GM21717 (cell line): Measurements from ENCODE around the gene MMP3.
"Not testable (repeated sequence)": the region's sequence is repeated elsewhere in the genome, so short reads cannot be mapped to it uniquely, and the experiment has no call there.

Experiments used
- ATAC-seq: cut with Tn5 transposase; IDR thresholded peaks from one replicate; pipeline ENCODE4 v1.9.1; 2021; ENCODE audit warnings: mild to moderate bottlenecking, moderate library complexity; ENCODE audit not compliant: unreplicated experiment

The MMP3 gene

GRCh38 chr11:102843489-102843888, at the start of gene MMP3:
MMP3 (minus strand) TSS chr11:102843609; CDS start chr11:102843546, 63 bp downstream.
- no peak for ATAC-seq

- no peak for ATAC-seq
Measured at GRCh38 chr11:102891736-102892135, 48.3 kb upstream of the MMP3 start.

DNA sequence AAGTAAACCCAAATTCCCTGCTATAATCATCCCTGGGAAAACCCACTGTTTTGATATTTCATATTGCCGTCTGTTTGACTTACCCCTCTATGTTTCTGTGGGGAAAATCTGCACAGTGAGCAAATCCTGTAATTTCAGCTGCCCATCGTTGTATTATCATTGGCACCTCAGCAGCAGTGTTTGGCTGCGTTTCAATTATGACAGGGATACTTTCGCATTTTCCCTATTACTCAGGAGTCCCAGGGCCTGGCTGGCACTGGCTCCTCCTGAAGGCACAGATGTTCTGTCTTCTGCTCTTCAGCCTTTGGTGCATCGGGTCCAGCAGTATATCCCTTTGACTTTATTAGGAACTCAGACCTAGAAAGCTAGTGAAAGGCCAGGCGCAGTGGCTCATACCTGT, 43.6 kb upstream of the MMP3 start:
- no peak for ATAC-seq

DNA sequence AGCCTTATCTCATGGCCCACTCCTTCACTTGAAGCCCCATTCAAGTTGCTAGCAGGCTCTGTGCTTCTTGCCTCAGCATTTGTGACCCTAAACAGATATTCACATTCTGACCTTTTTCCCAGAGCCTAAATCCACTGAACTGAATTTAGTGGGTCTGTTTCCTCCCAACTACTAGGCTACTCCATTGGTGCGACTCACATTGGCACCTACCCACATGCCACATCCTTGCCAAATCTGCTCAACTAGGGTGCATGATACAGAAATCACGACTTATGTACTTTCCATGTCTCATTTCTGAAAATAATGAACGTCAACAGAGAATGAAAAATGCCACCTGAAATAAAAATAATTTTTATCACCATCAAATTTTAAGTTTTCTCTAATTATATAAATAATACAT, 39.7 kb upstream of the MMP3 start:
- no peak for ATAC-seq

- ATAC-seq, result peak; percentile 85
Measured at GRCh38 chr11:102882389-102883024, 39.1 kb upstream of the MMP3 start.

DNA sequence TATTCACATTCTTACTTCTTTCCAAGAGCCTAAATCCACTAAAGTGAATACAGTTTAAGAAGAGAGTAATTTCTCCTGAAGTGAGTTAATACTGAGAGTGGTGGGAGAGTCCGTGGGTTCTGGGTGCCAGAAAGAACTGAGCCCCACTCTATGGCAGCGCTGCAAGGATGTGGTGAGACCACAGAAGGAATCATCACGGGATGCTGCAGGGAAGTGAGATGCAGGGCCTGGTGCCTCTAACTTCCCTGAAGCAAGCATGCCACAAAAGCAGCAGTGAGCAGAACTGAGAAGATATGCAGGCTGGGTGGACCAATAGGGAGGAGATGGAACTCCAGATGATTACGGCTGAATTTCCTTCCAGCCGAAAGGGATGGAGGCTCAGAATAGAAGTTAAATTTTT, 36.4 kb upstream of the MMP3 start:
- ATAC-seq, result no peak

GRCh38 chr11:102878595-102878994, 35.2 kb upstream of the MMP3 start:
- ATAC-seq, result no peak

GRCh38 chr11:102874852-102875251, 31.4 kb upstream of the MMP3 start, which contains the start of gene MMP12:
MMP12 (minus strand) TSS chr11:102874982; CDS start chr11:102874937, 45 bp downstream.
- no peak for ATAC-seq

GRCh38 chr11:102869354-102869964, 26.1 kb upstream of the MMP3 start:
- ATAC-seq, result not testable (repeated sequence)

DNA sequence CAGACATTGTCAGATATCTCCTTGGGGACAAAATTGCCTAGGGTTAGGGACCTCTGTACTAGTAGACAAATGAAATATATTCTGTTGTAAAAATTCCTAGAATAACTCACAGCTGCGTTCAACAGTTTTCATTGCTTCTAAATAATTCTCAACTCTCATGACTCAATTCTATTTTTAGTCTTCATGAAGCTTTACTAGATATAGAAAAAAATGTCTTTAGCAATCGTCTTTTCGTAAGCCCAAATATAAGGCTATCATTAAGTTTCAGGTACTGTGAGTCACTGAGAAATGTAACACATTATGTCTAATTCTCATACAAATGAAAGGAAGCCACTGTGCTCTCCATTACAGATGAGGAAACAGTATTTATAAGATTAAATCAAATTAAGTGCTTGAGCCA, 24.9 kb upstream of the MMP3 start:
- ATAC-seq, result no peak

- no peak for ATAC-seq
Measured at GRCh38 chr11:102864724-102865123, 21.3 kb upstream of the MMP3 start.

DNA sequence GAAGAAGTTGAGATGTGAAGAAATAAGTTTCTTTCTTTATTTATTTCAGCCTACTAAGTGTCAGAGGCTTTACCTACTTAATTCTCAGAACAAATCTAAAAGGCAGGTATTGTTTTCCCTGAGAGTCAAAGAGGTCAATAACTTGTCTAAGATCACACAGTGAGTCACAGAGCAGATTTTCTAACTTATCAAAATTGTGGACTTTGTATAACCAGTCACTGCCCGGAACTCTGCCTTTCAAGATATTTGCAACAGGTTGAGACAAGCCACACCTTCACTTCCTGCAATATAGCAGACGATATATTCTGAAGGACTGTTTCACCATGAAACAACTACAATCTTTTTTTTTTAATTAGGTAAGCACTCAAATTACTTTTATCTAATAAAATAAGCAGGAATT, 10.5 kb upstream of the MMP3 start:
- no peak for ATAC-seq

DNA sequence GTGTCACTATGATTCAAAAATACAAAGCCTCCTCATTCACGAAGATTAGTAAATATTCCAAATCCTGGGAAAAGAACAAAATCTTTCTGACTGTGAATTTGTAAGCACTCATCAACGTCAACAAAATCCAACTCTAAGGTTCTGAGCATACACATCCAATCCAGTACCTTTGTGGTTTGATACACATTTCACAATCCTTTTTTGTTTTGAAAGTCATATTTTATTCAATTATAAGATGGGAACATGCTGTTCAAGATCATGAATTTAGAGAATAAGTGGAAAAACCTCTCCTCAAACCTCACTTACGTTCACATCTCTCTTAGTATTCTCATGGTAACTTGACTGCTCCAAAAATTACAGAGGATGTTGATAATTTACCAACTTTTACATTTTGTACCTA, 9.6 kb upstream of the MMP3 start:
- no peak for ATAC-seq

- no peak for ATAC-seq
Measured at GRCh38 chr11:102850973-102851745, 7.8 kb upstream of the MMP3 start.

DNA sequence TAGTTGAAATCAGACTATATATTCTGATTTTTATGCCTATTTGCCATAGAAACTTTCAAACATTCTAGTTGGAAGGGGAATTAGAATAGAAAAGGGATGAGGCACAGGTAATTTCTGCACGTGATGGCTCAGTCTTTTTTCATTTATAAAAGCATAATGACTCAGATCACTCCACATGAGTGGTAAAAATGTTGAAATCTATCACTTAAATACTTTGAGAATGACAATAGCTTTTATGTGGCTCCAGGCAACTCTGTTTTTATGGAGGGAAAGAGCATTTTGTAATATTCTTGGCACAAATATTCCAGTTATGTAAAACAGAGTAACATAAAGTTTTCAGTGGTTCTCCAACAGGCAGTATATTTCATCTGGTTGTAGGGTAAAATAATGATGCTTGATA, 5.9 kb upstream of the MMP3 start:
- ATAC-seq, result no peak

DNA sequence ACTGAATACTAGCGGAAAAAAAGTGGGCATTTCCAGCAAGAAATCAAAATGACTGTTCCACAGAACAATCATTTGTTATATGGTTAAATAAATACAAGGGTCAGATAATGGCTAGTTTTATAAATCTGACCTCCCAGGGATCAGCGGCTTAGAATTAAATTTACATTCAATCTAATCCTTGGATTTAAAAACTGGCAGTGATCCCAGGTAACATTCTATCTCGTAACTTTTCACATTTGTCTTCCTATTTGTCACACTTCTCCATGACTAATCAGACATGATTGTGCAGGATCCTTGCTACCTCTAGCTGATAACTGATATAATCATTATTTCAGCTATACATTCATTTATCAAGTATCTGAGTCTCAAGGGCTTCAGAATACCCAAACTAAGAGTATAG, 2.9 kb upstream of the MMP3 start:
- ATAC-seq, result no peak

DNA sequence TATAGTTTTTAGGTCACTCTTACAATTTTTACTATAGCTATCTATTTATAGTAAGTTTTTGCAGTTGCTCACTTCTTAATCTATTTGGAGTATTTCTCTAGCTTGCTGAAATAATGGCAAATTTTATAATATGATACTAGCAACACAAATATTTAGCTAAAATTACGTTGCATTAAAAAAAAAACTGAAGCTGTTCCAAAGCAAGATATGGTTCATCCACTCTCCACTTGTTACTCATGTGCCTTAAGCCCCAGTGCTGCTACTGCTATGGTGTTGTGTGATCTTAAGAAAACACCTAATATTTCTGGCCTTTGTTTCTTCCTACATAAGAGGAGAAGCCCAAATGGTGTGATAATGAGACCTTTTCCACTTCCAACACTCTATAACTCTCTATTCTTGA, 479 bp downstream of the MMP3 start:
- no peak for ATAC-seq

GRCh38 chr11:102840018-102840417, 3.4 kb downstream of the MMP3 start:
- ATAC-seq, result no peak

GRCh38 chr11:102837646-102838045, 5.8 kb downstream of the MMP3 start:
- ATAC-seq, result no peak

- no peak for ATAC-seq
Measured at GRCh38 chr11:102837156-102837555, 6.3 kb downstream of the MMP3 start.

DNA sequence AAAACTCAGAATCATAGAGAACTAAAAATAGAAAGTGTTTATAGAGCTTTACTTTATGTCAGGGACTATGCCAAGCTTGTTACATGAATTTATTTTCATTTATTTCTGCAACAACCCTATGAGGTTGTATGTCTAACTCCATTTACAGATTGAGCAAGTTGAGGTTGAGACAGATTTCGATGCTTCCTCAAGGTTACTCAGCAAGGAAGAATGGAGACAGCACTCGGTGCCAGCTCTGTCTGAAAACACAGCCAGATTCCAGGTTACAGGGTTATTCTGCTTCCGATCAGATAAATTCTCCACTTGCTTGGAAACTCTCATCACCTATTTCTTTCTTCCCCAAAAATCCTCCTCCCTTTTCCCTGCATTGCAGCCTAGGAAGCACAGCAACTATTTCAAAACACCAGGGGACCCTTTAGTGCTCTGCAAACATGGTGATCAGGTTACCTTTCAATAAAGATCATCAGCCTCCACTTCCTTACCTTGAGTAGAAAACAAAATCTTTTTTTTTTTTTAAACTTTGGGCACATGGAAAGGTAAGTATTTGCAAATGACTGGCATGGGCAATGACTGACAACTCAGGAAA, 7.0 kb downstream of the MMP3 start:
- ATAC-seq, result no peak

- ATAC-seq, result no peak
Measured at GRCh38 chr11:102833731-102834130, 9.7 kb downstream of the MMP3 start.
